ENCODE data around the gene ARL2.
"Not testable (repeated sequence)": the region's sequence is repeated elsewhere in the genome, so short reads cannot be mapped to it uniquely, and the experiment has no call there.

ARL2 gene

DNA sequence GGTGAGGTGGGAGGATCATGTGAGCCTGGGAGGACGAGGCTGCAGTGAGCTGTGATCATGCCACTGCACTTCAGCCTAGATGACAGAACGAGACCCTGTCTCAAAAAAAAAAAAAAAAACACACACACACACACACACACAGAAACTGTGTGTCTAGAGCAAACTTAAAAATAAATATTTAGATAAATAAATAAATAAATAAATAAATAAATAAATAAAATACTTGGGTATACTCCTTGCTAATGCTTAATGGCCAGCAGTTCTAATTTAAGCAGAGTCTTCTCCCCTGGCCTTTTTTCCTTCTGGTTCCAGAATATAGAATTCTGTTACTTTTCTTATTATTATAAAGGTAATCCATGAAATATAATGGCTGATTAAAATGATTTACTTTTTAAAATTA lies 5.1 kb upstream of the ARL2 start:
- no peak for DNase-seq

- peak; percentile 94 for DNase-seq
Observed at GRCh38 chr11:65013130-65013887, 651 bp upstream of the ARL2 start.

GRCh38 chr11:65014726-65015227 lies 817 bp downstream of the ARL2 start:
- DNase-seq, result no peak

DNA sequence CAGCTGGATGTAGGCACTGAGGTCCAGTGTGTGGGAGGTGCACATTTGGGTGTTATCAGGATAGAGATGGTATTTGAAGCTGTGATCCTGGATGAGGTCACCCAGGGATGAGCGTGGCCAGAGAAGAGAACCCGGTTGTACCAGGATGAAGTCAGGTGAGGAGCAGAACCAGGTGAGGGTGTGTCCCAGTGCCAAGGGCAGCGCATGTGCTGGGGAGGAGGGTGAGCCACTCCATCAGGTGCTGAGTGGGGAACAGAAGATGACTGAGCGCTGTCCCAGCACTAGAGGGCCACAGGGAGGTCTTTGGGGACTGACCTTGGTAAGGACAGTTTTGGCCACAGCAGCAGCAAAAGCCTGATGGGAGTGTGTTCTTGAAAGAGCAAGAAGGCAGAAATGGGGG lies 2.7 kb downstream of the ARL2 start:
- no peak for DNase-seq

- no peak for DNase-seq
Observed at GRCh38 chr11:65017937-65018336, 4.0 kb downstream of the ARL2 start.

DNA sequence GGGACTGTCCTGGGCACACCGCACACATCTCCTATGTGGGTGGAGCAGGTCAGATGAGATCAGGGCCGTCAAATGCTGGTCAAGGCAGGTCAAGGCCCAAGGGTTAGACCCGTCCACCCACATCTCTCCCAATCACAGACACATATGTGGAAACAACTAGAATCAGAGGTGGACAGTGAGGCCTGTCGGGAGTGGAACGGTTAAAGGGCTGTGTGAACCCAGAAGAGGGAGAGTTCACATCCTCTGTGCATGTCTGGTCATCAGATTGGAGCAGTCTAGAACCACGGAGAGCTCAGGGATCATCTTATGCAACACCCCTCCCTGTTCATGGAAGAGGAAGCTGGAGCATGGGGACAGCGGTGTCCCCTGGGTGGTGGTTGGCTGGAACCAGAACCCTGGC lies 5.9 kb downstream of the ARL2 start:
- no peak for DNase-seq

DNA sequence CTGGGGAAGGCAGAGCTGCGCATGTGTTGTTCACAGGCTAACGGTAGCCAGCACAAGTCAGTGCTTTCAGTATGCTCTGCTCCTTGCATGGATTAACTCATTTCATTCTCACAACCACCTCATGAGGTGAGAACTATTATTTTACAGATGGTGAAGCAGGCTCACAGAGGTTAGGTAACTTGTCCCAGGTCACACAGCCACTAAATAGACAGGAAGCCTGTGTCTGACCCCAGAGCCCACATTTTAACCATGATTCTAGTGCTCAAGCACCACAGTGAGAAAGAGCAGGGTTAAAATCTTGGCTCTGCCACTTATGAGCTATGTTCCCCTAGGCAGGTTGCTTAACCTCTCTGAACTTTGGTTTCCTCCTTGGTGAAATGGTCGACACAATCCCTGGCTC lies 7.0 kb downstream of the ARL2 start:
- no peak for DNase-seq

DNA sequence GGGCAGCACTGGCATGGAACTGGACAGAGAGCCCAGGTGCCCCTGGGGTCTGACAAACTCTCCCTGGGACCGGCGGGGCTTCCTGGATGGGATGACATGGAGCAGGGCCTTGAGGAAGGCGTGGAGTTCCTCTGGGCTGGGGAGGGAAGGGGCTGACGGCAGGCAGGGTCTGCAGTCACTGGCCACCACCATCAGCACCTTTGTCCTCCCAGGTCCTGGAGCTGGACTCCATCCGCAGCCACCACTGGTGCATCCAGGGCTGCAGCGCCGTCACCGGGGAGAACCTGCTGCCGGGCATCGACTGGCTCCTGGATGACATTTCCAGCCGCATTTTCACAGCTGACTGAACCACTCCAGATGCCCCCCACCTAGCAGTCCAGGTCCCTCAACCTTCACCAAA lies 7.5 kb downstream of the ARL2 start:
- no peak for DNase-seq

DNA sequence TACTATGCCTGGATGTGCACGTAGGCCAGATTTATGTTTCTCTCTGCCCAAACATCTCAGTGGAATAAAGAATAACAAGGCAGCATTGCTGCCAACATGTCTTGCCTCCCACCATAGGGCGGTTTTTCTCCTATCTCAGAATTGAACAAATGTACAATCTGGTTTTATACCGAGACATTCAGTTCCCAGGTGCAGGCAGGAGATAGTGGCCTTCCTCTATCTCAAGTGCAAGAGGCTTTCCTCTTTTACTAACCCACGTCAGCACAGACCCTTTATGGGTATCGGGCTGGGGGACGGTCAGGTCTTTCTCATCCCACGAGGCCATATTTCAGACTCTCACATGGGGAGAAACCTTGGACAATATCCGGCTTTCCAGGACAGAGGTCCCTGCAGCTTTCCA lies 9.5 kb downstream of the ARL2 start:
- not testable (repeated sequence) for DNase-seq

DNA sequence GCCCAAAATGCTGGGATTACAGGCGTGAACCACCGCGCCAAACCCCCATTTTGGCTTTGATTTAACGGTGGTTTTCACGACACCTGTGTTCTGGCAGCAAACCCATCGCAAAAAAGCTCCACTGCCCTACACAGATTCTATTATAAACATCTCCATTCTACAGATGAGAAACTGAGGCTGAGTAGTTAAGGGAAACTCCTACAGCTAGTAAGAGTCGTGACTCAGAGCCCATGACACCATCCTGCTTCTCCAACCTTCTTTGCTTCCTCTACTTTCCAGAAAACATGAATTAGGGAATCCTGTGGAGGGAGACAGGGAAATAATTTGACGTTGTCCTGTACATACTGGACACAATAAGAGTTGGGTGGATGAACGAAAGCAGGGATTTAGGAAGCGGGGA lies 12.8 kb downstream of the ARL2 start:
- DNase-seq, result no peak

GRCh38 chr11:65027213-65028067 lies 13.5 kb downstream of the ARL2 start, which contains the start of gene SNX15:
Gene SNX15 (plus strand): TSS chr11:65027439. CDS start chr11:65027538, 99 bp downstream.
- peak; percentile 97 for DNase-seq

DNA sequence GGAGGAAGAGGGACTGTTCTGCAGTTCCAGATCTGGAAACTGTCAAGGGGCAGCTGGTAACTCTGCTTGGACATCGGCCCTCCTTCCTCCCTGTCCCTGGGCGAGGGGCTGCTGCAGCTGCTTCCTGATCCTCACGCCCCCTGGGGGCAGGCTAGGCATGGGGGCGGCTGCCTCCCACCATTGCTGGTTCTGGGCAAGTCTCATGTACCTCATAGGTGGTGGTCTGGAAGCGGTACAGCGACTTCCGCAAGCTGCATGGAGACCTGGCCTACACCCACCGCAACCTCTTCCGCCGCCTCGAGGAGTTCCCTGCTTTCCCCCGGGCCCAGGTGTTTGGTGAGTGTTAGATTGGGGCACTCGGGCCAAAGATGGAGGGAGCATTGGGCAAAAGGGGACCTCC lies 18.3 kb downstream of the ARL2 start:
- no peak for DNase-seq

DNA sequence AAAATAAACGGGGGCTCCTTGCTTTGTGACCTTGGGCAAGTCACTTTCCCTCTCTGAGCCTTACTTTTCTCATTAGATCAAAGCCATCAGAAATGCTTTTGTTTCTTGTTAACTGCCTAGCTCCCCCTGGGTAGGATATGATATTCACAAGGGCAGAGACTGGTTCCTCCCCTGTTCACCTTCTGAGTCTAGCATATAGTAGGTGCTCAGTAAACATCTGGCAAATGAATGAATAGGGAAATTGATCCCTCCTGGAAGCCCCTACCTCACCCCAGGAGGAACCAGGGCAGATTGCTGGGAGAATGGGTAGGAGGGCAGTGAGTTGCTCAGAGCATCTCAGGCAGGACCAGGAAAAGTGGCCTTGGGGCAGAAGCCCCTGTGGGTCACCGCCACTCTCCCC lies 20.5 kb downstream of the ARL2 start:
- no peak for DNase-seq

- no peak for DNase-seq
Observed at GRCh38 chr11:65035579-65035978, 21.6 kb downstream of the ARL2 start.

GRCh38 chr11:65036931-65037330 lies 23.0 kb downstream of the ARL2 start:
- no peak for DNase-seq

- DNase-seq, result no peak
Observed at GRCh38 chr11:65040520-65040846, 26.5 kb downstream of the ARL2 start.

DNA sequence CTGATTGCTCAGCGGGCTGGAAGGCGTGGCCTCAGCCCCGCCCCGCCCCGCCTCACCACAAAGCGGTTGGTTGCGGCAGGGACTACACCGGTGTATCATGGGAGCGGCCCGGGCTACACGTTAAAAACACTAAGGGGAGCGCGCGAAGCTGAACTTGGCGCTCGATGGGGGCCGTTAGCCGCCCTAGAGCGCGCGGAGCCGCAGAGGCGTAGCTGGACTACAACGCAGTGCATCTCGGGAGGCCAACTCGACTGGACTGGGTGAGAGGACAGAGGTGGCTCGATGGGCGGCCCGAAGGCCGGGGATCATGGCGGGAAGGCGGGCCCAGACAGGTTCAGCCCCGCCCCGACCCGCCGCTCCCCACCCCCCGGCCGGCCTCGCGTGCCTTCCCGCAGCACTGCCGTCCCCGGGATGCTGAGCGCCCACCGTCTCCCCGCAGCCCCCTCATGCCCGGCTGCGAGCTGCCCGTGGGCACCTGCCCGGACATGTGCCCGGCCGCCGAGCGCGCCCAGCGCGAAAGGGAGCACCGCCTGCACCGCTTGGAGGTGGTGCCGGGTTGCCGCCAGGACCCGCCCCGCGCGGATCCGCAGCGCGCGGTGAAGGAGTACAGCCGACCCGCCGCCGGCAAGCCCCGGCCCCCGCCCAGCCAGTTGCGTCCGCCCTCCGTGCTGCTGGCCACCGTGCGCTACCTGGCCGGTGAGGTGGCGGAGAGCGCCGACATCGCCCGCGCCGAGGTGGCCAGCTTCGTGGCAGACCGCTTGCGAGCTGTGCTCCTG lies 27.1 kb downstream of the ARL2 start, which contains the start of gene SAC3D1:
SAC3D1 (plus strand) TSS at position 364 of the 776 bp plus-strand sequence; CDS start at position 447, 83 bp downstream.
- peak; percentile 93 for DNase-seq

DNA sequence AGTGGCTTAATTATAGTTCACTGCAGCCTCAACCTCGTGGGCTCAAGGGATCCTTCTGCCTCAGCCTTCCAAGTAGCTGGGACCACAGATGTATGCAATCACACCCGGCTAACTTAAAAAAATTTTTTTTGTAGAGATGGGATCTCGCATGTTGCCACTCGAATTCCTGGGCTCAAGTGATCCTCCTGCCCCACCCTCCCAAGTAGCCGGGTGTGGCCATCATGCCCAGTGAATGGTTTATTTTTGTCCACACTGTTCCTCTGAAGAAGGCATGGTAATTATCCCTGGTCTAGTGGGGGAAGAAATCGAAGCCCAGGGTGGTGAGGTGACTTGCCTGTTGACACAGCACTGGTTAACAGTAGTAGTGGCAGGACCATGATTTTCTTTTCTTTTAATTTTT lies 28.9 kb downstream of the ARL2 start:
- DNase-seq, result no peak

GRCh38 chr11:65043881-65044501 lies 30.0 kb downstream of the ARL2 start:
- no peak for DNase-seq

DNA sequence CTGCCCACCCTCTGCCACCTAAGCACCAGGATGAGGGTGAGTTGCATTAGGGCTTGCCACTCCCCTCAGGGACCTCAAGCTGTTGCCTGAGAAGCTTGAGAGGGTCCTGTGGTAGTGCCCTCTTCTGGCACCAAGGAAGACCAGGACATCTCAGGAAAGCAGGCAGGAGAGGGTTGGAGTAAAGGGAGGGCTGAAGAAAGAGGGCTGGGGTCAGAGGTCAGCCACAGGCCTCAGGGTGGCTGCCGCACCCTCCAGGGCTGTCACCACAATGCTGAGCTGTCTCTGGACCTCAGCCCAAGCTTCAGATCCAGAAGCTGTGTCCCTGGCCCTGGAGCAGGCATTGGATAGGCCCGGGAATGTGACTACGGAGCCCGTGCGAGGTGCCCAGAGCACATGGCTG lies 31.1 kb downstream of the ARL2 start:
- no peak for DNase-seq

GRCh38 chr11:65045728-65046127 lies 31.8 kb downstream of the ARL2 start:
- no peak for DNase-seq

- DNase-seq, result peak; percentile 55
Observed at GRCh38 chr11:65047581-65048422, 33.8 kb downstream of the ARL2 start.
